H9 (cell line): ENCODE measurements around the gene PLB1. TPM values are rescaled to one million over a fixed set of nuclear protein-coding genes. Genes with fewer than 3 reads are reported as not detected.

Experiments used
- DNase-seq: peaks from one replicate; pipeline ENCODE4 v3.0.0-alpha.2; 2017
- H2AFZ ChIP-seq: one replicate; pipeline ENCODE4 v1.6.1; 2013; ENCODE audit warnings: mild to moderate bottlenecking, low read length, control low read depth, moderate library complexity
- H2AK5ac ChIP-seq: 2 replicates; pipeline ENCODE4 v1.6.1; 2013; ENCODE audit warnings: low read length, control low read depth, mixed read lengths; ENCODE audit not compliant: insufficient read length
- H2BK120ac ChIP-seq: one replicate; pipeline ENCODE4 v1.6.1; 2013; ENCODE audit warnings: low read depth, mild to moderate bottlenecking, low read length, control low read depth, inconsistent platforms; ENCODE audit not compliant: poor library complexity, severe bottlenecking
- H2BK12ac ChIP-seq: 2 replicates; pipeline ENCODE4 v1.6.1; 2013; ENCODE audit warnings: low read length, control low read depth, mixed read lengths, low read depth; ENCODE audit not compliant: insufficient read length
- H2BK15ac ChIP-seq: 2 replicates; pipeline ENCODE4 v1.6.1; 2013; ENCODE audit warnings: low read depth, low read length, control low read depth
- H2BK20ac ChIP-seq: one replicate; pipeline ENCODE4 v1.6.1; 2013; ENCODE audit warnings: low read depth, mild to moderate bottlenecking, low read length, control low read depth, inconsistent platforms; ENCODE audit not compliant: poor library complexity, severe bottlenecking
- H2BK5ac ChIP-seq: 2 replicates; pipeline ENCODE4 v1.6.1; 2013; ENCODE audit warnings: low read length, control low read depth, mixed read lengths; ENCODE audit not compliant: insufficient read length
- H3K14ac ChIP-seq: 2 replicates; pipeline ENCODE4 v1.6.1; 2013; ENCODE audit warnings: low read length, control low read depth; ENCODE audit not compliant: insufficient read depth
- H3K18ac ChIP-seq: 2 replicates; pipeline ENCODE4 v1.6.1; 2013; ENCODE audit warnings: low read depth, mild to moderate bottlenecking, mixed read lengths, low read length, control low read depth; ENCODE audit not compliant: insufficient read length
- H3K23ac ChIP-seq: 2 replicates; pipeline ENCODE4 v1.6.1; 2013; ENCODE audit warnings: low read length, control low read depth, mixed read lengths, low read depth; ENCODE audit not compliant: insufficient read length
- H3K23me2 ChIP-seq: 2 replicates; pipeline ENCODE4 v1.6.1; 2013; ENCODE audit warnings: low read depth, mild to moderate bottlenecking, mixed read lengths, low read length, control low read depth; ENCODE audit not compliant: insufficient read length, poor library complexity, severe bottlenecking
- H3K27ac ChIP-seq: 2 replicates; pipeline ENCODE4 v1.5.1; 2013; ENCODE audit warnings: low read length, control low read depth, mixed read lengths, low read depth; ENCODE audit not compliant: insufficient read length
- H3K27me3 ChIP-seq: 2 replicates; pipeline ENCODE4 v1.6.1; 2013; ENCODE audit warnings: low read length, control low read depth, inconsistent platforms; ENCODE audit not compliant: insufficient read depth
- H3K4ac ChIP-seq: 2 replicates; pipeline ENCODE4 v1.6.1; 2013; ENCODE audit warnings: low read depth, mild to moderate bottlenecking, control low read depth, inconsistent platforms, low read length, moderate library complexity
- H3K4me1 ChIP-seq: 2 replicates; pipeline ENCODE4 v1.6.1; 2013; ENCODE audit warnings: low read length, control low read depth, inconsistent platforms; ENCODE audit not compliant: insufficient read depth
- H3K4me2 ChIP-seq: 2 replicates; pipeline ENCODE4 v1.6.1; 2013; ENCODE audit warnings: low read length, control low read depth, mixed read lengths; ENCODE audit not compliant: insufficient read length, insufficient read depth
- H3K56ac ChIP-seq: 2 replicates; pipeline ENCODE4 v1.6.1; 2013; ENCODE audit warnings: low read depth, mild to moderate bottlenecking, mixed read lengths, low read length, control low read depth; ENCODE audit not compliant: insufficient read length
- H3K79me1 ChIP-seq: 2 replicates; pipeline ENCODE4 v1.6.1; 2013; ENCODE audit warnings: low read depth, mild to moderate bottlenecking, moderate library complexity, low read length, control low read depth, inconsistent platforms; ENCODE audit not compliant: insufficient read depth, poor library complexity, severe bottlenecking
- H3K79me2 ChIP-seq: 2 replicates; pipeline ENCODE4 v1.6.1; 2013; ENCODE audit warnings: low read length, control low read depth, inconsistent platforms; ENCODE audit not compliant: insufficient read depth
- H3K9ac ChIP-seq: 2 replicates; pipeline ENCODE4 v1.6.1; 2013; ENCODE audit warnings: low read length, control low read depth, mixed read lengths; ENCODE audit not compliant: insufficient read length; ENCODE audit errors: extremely low read depth
- H3K9me3 ChIP-seq: one replicate; pipeline ENCODE4 v1.6.1; 2013; ENCODE audit warnings: low read depth, low read length, inconsistent platforms; ENCODE audit not compliant: control insufficient read depth
- H3T11ph ChIP-seq: one replicate; pipeline ENCODE4 v1.6.1; 2013; ENCODE audit warnings: mild to moderate bottlenecking, low read length, control low read depth, inconsistent platforms
- H4K20me1 ChIP-seq: one replicate; pipeline ENCODE4 v1.6.1; 2013; ENCODE audit not compliant: control insufficient read depth, insufficient read length, insufficient read depth
- H4K5ac ChIP-seq: 2 replicates; pipeline ENCODE4 v1.6.1; 2013; ENCODE audit warnings: low read depth, mild to moderate bottlenecking, mixed read lengths, low read length, control low read depth; ENCODE audit not compliant: insufficient read length
- H4K8ac ChIP-seq: replicated peaks from 2 replicates; pipeline ENCODE4 v1.6.1; 2013; ENCODE audit warnings: low read length, control low read depth, mixed read lengths, low read depth; ENCODE audit not compliant: insufficient read length
- H4K91ac ChIP-seq: 2 replicates; pipeline ENCODE4 v1.6.1; 2013; ENCODE audit warnings: low read depth, mild to moderate bottlenecking, moderate library complexity, mixed read lengths, low read length, control low read depth; ENCODE audit not compliant: insufficient read length
- H3K27ac Mint-ChIP-seq, 3 experiments: 2 replicates in 2 of 3; 3 replicates in 1 of 3; pipeline ENCODE4 v1.8.0; 2020 to 2021; ENCODE audit warnings: mixed read lengths in 3 of 3, mild to moderate bottlenecking in 1 of 3, moderate library complexity in 1 of 3
- H3K27me3 Mint-ChIP-seq: 2 replicates; pipeline ENCODE4 v1.8.0; 2021; ENCODE audit warnings: low read depth, mild to moderate bottlenecking, moderate library complexity, mixed read lengths
- H3K36me3 Mint-ChIP-seq, 3 experiments: 2 replicates in 2 of 3; 3 replicates in 1 of 3; pipeline ENCODE4 v1.8.0; 2020 to 2021; ENCODE audit warnings: low read depth in 3 of 3, mixed read lengths in 3 of 3; ENCODE audit not compliant: insufficient read depth in 1 of 3
- H3K4me1 Mint-ChIP-seq, 2 experiments: 2 replicates each; pipeline ENCODE4 v1.8.0; 2020; ENCODE audit warnings: mixed read lengths in 2 of 2
- H3K4me3 Mint-ChIP-seq, 2 experiments: 2 replicates in 1 of 2; 3 replicates in 1 of 2; pipeline ENCODE4 v1.8.0; 2020 to 2021; ENCODE audit warnings: mild to moderate bottlenecking in 2 of 2, mixed read lengths in 2 of 2, moderate library complexity in 1 of 2
- H3K9me3 Mint-ChIP-seq, 2 experiments: 2 replicates in 1 of 2; 3 replicates in 1 of 2; pipeline ENCODE4 v1.8.0; 2020; ENCODE audit warnings: mild to moderate bottlenecking in 2 of 2, mixed read lengths in 2 of 2, moderate library complexity in 1 of 2
- WGBS: extraction: QIAGEN DNeasy Blood & Tissue Kit; methylation state at CpG from one replicate; pipeline ENCODE4 v1.1.7; 2013; ENCODE audit warnings: missing lambda C conversion rate, low lambda C conversion rate, mixed read lengths; ENCODE audit not compliant: insufficient read length; ENCODE audit errors: extremely low coverage; 5-methylcytosine and 5-hydroxymethylcytosine counted together
- total RNA-seq: library from RNA; stranded (reverse); gene quantifications from 2 replicates; pipeline ENCODE4 v1.2.1, GENCODE V29; 2021
- TF ChIP-seq, protein P1 (sequence below): fragments of 200-600 bp; sonication (generic); conservative IDR thresholded peaks from 3 replicates; pipeline ENCODE4 v1.8.0; 2021; ENCODE audit warnings: antibody characterized with exemption, mild to moderate bottlenecking

The PLB1 gene
- total RNA-seq, 1 experiment from 2014 or later, result not detected

DNA sequence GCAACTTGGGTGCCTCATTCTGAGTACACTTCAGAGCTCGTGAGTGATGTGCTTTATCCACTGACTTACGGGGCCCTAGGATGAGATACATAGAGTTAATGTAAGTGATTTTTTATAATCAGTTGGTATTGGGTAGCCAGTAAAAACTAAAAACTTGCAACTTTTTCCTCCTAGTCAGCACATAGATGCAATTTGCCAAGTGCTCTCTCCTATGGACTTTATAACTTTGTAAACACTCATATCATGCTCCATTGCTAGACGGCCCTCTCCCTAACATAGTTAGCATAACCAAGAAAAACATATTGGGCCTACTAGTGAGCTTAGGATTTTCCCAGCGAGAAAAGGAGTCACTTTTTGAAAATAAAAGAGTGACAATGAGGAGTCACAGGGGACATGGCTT, 60.4 kb downstream of the PLB1 start:
- Histone ChIP-seq H3K23me2 (no peaks in the 10 kb centered on the region), H2BK20ac (no peak overlapping the region), H4K20me1 (no peaks in the 10 kb centered on the region), H4K91ac (no peak overlapping the region), H2AK5ac (no peak overlapping the region), H3K23ac (no peak overlapping the region), H3K79me1 (no peaks in the 10 kb centered on the region), H2BK5ac (no peak overlapping the region), H3T11ph (no peak overlapping the region), H3K27ac (no peak overlapping the region), H3K9ac (no peak overlapping the region), H3K14ac (no peak overlapping the region), H4K8ac (no peak overlapping the region), H3K4me2 (no peak overlapping the region), H3K79me2 (no peaks in the 10 kb centered on the region), H4K5ac (no peak overlapping the region), H2AFZ (no peak overlapping the region), H3K27me3 (no peaks in the 10 kb centered on the region), H3K18ac (no peak overlapping the region), H3K4ac (no peak overlapping the region), H3K4me1 (no peaks in the 10 kb centered on the region), H3K56ac (no peak overlapping the region), H2BK15ac (no peak overlapping the region), H2BK12ac (no peak overlapping the region), H2BK120ac (no peak overlapping the region), H3K9me3 (no peaks in the 10 kb centered on the region)
- TF ChIP-seq, protein P1, sequence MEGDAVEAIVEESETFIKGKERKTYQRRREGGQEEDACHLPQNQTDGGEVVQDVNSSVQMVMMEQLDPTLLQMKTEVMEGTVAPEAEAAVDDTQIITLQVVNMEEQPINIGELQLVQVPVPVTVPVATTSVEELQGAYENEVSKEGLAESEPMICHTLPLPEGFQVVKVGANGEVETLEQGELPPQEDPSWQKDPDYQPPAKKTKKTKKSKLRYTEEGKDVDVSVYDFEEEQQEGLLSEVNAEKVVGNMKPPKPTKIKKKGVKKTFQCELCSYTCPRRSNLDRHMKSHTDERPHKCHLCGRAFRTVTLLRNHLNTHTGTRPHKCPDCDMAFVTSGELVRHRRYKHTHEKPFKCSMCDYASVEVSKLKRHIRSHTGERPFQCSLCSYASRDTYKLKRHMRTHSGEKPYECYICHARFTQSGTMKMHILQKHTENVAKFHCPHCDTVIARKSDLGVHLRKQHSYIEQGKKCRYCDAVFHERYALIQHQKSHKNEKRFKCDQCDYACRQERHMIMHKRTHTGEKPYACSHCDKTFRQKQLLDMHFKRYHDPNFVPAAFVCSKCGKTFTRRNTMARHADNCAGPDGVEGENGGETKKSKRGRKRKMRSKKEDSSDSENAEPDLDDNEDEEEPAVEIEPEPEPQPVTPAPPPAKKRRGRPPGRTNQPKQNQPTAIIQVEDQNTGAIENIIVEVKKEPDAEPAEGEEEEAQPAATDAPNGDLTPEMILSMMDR, result no peak
- H3K36me3 Mint-ChIP-seq, result no peaks in the 10 kb centered on the region
- no peak overlapping the region for H3K4me3 Mint-ChIP-seq
- WGBS, result no CpG with 5 or more reads among the region's 4 CpGs
- H3K27me3 Mint-ChIP-seq, result peaks cover 1% of the 10 kb centered on the region
- no peak overlapping the region for H3K27ac Mint-ChIP-seq
- no peaks in the 10 kb centered on the region; a peak in 1 of 4 replicates for H3K4me1 Mint-ChIP-seq
- no peak for DNase-seq
- no peaks in the 10 kb centered on the region for H3K9me3 Mint-ChIP-seq
